ENCODE data around the gene FUZ.

DNA sequence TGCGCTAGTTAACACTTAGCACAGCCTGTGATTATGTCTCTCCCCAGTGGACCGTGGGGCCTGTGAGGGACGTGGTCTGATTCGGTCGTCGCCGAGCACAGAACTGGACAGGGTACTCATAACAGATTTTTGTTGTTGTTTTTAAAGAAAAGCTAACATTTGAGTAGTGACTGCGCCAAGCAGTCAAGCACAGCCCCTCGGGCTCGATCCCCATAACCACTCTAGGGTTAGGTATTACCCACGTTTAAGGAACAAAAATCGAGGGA lies 37.1 kb upstream of the FUZ start:
- TF ChIP-seq, protein P1, sequence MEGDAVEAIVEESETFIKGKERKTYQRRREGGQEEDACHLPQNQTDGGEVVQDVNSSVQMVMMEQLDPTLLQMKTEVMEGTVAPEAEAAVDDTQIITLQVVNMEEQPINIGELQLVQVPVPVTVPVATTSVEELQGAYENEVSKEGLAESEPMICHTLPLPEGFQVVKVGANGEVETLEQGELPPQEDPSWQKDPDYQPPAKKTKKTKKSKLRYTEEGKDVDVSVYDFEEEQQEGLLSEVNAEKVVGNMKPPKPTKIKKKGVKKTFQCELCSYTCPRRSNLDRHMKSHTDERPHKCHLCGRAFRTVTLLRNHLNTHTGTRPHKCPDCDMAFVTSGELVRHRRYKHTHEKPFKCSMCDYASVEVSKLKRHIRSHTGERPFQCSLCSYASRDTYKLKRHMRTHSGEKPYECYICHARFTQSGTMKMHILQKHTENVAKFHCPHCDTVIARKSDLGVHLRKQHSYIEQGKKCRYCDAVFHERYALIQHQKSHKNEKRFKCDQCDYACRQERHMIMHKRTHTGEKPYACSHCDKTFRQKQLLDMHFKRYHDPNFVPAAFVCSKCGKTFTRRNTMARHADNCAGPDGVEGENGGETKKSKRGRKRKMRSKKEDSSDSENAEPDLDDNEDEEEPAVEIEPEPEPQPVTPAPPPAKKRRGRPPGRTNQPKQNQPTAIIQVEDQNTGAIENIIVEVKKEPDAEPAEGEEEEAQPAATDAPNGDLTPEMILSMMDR (IDR thresholded peaks at IDR 0.05): no peak
- no peak for TF ChIP-seq EZH2 (IDR thresholded peaks at IDR 0.05; ENCODE audit: borderline replicate concordance, insufficient read depth, low read depth, low read length, poor library complexity, severe bottlenecking)
